Keratinocyte (primary cell): ENCODE measurements around the gene AJAP1. TPM values are rescaled to one million over a fixed set of nuclear protein-coding genes. Genes with fewer than 3 reads are reported as not detected.

Experiments
- DNase-seq: peaks from one replicate; pipeline ENCODE4 v3.0.0-alpha.2; 2011; ENCODE audit warnings: low read depth, missing footprints, low spot score
- FAIRE-seq: peaks from 2 replicates; lab custom pipeline; 2011; peaks lifted over from hg19 to GRCh38; lab: Jason Lieb, UNC
- H2AFZ ChIP-seq: 2 replicates; pipeline ENCODE4 v1.6.0; 2012; ENCODE audit warnings: low read length, control low read depth, inconsistent platforms; ENCODE audit not compliant: control insufficient read depth
- H3K27ac ChIP-seq: 2 replicates; pipeline ENCODE4 v1.5.1; 2011; ENCODE audit warnings: low read length; ENCODE audit not compliant: control insufficient read depth, insufficient read depth
- H3K27me3 ChIP-seq: 3 replicates; pipeline ENCODE4 v1.6.0; 2011; ENCODE audit warnings: low read length; ENCODE audit not compliant: control insufficient read depth, insufficient read depth; ENCODE audit errors: extremely low read depth
- H3K36me3 ChIP-seq, 2 experiments: 2 replicates in 1 of 2; 3 replicates in 1 of 2; pipeline ENCODE4 v1.5.1; 2011; ENCODE audit warnings: low read length in 2 of 2, mild to moderate bottlenecking in 1 of 2; ENCODE audit not compliant: control insufficient read depth in 2 of 2, insufficient read depth in 2 of 2; ENCODE audit errors: extremely low read depth in 1 of 2
- H3K4me1 ChIP-seq: 3 replicates; pipeline ENCODE4 v1.5.1; 2011; ENCODE audit warnings: low read length; ENCODE audit not compliant: control insufficient read depth, insufficient read depth; ENCODE audit errors: extremely low read depth
- H3K4me2 ChIP-seq: 3 replicates; pipeline ENCODE4 v1.6.0; 2011; ENCODE audit warnings: low read depth, low read length; ENCODE audit not compliant: control insufficient read depth, insufficient read depth; ENCODE audit errors: extremely low read depth
- H3K4me3 ChIP-seq, 3 experiments: fragments of 200-600 bp in 1 of 3; sonication (generic) in 1 of 3; 2 replicates in 2 of 3; 3 replicates in 1 of 3; pipeline ENCODE4 v1.5.1; 2011 to 2016; ENCODE audit warnings: low read length in 3 of 3, mild to moderate bottlenecking in 3 of 3, control low read depth in 2 of 3, inconsistent platforms in 1 of 3, low read depth in 1 of 3, mixed read lengths in 1 of 3, mixed run types in 1 of 3, moderate library complexity in 1 of 3; ENCODE audit not compliant: control insufficient read depth in 2 of 3, insufficient read depth in 2 of 3; ENCODE audit errors: extremely low read depth in 1 of 3
- H3K79me2 ChIP-seq: 2 replicates; pipeline ENCODE4 v1.6.0; 2012; ENCODE audit warnings: low read length; ENCODE audit not compliant: control insufficient read depth, insufficient read depth
- H3K9ac ChIP-seq: 3 replicates; pipeline ENCODE4 v1.6.0; 2011; ENCODE audit warnings: low read length; ENCODE audit not compliant: control insufficient read depth, insufficient read depth; ENCODE audit errors: extremely low read depth
- H3K9me1 ChIP-seq: 3 replicates; pipeline ENCODE4 v1.6.0; 2011; ENCODE audit warnings: low read length; ENCODE audit not compliant: control insufficient read depth, insufficient read depth; ENCODE audit errors: extremely low read depth
- H3K9me3 ChIP-seq: 2 replicates; pipeline ENCODE4 v1.5.1; 2012; ENCODE audit warnings: low read depth, low read length; ENCODE audit not compliant: control insufficient read depth
- H4K20me1 ChIP-seq: 3 replicates; pipeline ENCODE4 v1.6.0; 2011; ENCODE audit warnings: low read length; ENCODE audit not compliant: control insufficient read depth, insufficient read depth; ENCODE audit errors: extremely low read depth
- CTCF ChIP-seq, 3 experiments: IDR thresholded peaks in 1 of 3; conservative IDR thresholded peaks in 1 of 3; optimal IDR thresholded peaks in 1 of 3; 2 replicates in 2 of 3; 3 replicates in 1 of 3; pipeline versions ENCODE3 to v1.5.1; 2011; ENCODE audit warnings: low read length in 3 of 3, mild to moderate bottlenecking in 3 of 3, moderate library complexity in 2 of 3, control low read depth in 1 of 3, inconsistent platforms in 1 of 3; ENCODE audit not compliant: insufficient read depth in 2 of 3; ENCODE audit errors: extremely low read depth in 1 of 3
- EZH2 ChIP-seq: IDR thresholded peaks from one replicate; pipeline ENCODE4 v1.6.1; 2012; ENCODE audit warnings: inconsistent platforms, mild to moderate bottlenecking, low read length, moderate library complexity
- dilution Hi-C: fragments of 300-500 bp; cut with MboI; formaldehyde crosslinking; loops from one replicate; pipeline ENCODE4 v1.7.0; 2020; ENCODE audit warnings: low sequenced_read_pairs; ENCODE audit not compliant: extremely low pct_ligation_motif_present
- polyA plus RNA-seq, 5 experiments: library from polyadenylated mRNA; depleted of rRNA in 3 of 5; stranded (reverse) in 3 of 5; stranded (forward) in 1 of 5; unstranded in 1 of 5; fragments of >200 nt; gene quantifications; 1 replicate in 1 of 5; 2 replicates in 3 of 5; 3 replicates in 1 of 5; pipeline versions ENCODE4 v1.2.1 to v1.2.3, GENCODE V29; 2011 to 2012; ENCODE audit warnings: missing spikeins in 2 of 5, low read depth in 1 of 5, low replicate concordance in 1 of 5

Gene AJAP1
- polyA plus RNA-seq, 1 donor (not counting 4 experiments of a cell fraction or from before 2014, with no cell fraction given), result 2.2 TPM

GRCh38 chr1:4734791-4735190, 80.4 kb downstream of the AJAP1 start:
- no peak overlapping the region for H3K4me2 ChIP-seq
- dilution Hi-C loops, result no loop called here

GRCh38 chr1:4736254-4736653, 81.8 kb downstream of the AJAP1 start:
- Histone ChIP-seq H3K79me2 (no peaks in the 10 kb centered on the region), H3K4me2 (no peak overlapping the region), H3K36me3 (peaks cover 0 to 3% of the 10 kb centered on the region in 2 experiments), H2AFZ (no peak overlapping the region), H3K4me1 (no peaks in the 10 kb centered on the region), H3K9me1 (no peaks in the 10 kb centered on the region), H3K4me3 (no peak overlapping the region), H4K20me1 (no peaks in the 10 kb centered on the region), H3K9me3 (no peaks in the 10 kb centered on the region), H3K9ac (no peak overlapping the region), H3K27ac (no peak overlapping the region), H3K27me3 (no peaks in the 10 kb centered on the region)
- dilution Hi-C loops, result no loop called here
- FAIRE-seq (no peak), DNase-seq (no peak)
- TF ChIP-seq CTCF (optimal IDR thresholded peaks at IDR 0.05 in 1 of 3, IDR thresholded peaks at IDR 0.05 in 1 of 3, conservative IDR thresholded peaks at IDR 0.05 in 1 of 3; ENCODE audit: extremely low read depth in 1 of 3, insufficient read depth in 2 of 3, low read length in 3 of 3) (no peak), EZH2 (no peak)

More at GRCh38 chr1:4734791-4735190, 80.4 kb downstream of the AJAP1 start:
- H3K9me3 ChIP-seq, result no peaks in the 10 kb centered on the region
- H3K27me3 ChIP-seq, result no peaks in the 10 kb centered on the region
- H3K9ac ChIP-seq, result no peak overlapping the region
- no peak overlapping the region for H3K4me3 ChIP-seq
- H3K79me2 ChIP-seq, result no peaks in the 10 kb centered on the region
- no peak for TF ChIP-seq EZH2
- no peak for TF ChIP-seq CTCF (optimal IDR thresholded peaks at IDR 0.05 in 1 of 3, IDR thresholded peaks at IDR 0.05 in 1 of 3, conservative IDR thresholded peaks at IDR 0.05 in 1 of 3; ENCODE audit: extremely low read depth in 1 of 3, insufficient read depth in 2 of 3, low read length in 3 of 3)
- H3K9me1 ChIP-seq, result no peaks in the 10 kb centered on the region
- FAIRE-seq, result no peak
- H3K36me3 ChIP-seq, result peaks cover 0 to 3% of the 10 kb centered on the region in 2 experiments
- no peak overlapping the region for H3K27ac ChIP-seq
- H4K20me1 ChIP-seq, result no peaks in the 10 kb centered on the region
- H2AFZ ChIP-seq, result no peak overlapping the region
- DNase-seq, result no peak
- H3K4me1 ChIP-seq, result no peaks in the 10 kb centered on the region
